HG02884 (cell line): ENCODE data around the gene TMEM100.
A peak's percentile ranks its signal among the peaks of the same experiment; 100 is the strongest.

ENCODE experiments used
- ATAC-seq: cut with Tn5 transposase; IDR thresholded peaks from one replicate; pipeline ENCODE4 v1.9.1; 2021; ENCODE audit warnings: mild to moderate bottlenecking, moderate library complexity; ENCODE audit not compliant: unreplicated experiment

The TMEM100 gene, protein sequence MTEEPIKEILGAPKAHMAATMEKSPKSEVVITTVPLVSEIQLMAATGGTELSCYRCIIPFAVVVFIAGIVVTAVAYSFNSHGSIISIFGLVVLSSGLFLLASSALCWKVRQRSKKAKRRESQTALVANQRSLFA

DNA sequence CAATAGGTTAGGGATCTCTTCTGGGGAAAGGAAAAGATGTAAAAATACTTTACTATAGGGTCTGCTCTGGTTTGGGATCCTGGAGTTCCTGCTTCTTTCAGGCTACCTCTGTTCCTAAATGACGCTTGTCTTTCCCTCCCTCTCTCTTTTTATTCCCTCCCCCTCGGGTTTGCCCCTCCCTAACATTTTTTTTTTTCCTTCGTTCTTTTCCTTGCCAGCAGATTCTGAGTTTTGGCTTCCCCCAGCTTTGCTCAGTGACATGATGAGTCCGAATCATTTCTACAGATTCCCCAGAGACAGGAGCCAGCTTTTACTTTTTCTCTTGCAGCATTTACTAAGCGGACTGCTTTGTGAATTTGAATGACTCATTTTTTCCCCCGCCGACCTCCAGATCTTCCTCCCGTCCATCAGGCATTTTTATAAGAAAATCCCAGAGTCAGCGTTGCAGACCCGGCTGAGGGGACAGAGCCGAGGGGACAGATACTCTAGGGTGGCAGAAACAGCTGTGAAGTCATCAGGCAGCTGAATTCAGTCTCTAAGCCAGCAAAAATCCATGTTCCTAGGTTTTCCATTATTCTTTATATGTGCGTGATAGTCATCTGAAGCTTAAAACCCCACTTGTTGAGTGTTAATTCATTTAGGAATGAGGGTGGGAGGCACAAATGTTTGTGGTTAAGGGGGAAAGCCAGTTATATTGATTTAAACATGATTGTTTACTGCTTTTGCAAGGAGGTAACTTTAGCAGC lies at the start of gene TMEM100:
Gene TMEM100 (minus strand): TSS at position 123 of the 746 bp plus-strand sequence. CDS start 1,794 bp downstream, outside the sequence.
- ATAC-seq: no peak

DNA sequence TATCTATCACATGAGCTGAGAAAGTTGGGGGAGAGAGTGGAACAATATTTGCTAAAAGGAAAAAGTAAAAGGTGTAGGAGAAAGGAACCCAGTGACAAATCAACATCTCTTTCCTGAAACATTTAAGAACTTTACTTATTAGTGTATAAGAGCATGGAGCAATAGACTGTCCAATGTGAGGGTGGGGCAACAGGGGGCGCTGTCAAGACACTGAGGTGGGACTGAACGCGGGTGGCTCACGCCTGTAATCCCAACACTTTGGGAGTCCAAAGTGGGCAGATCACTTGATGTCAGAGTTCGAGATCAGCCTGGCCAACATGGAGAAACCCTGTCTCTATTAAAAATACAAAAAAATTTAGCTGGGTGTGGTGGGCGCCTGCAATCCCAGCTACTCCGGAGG lies 49.4 kb upstream of the TMEM100 start:
- no peak for ATAC-seq

DNA sequence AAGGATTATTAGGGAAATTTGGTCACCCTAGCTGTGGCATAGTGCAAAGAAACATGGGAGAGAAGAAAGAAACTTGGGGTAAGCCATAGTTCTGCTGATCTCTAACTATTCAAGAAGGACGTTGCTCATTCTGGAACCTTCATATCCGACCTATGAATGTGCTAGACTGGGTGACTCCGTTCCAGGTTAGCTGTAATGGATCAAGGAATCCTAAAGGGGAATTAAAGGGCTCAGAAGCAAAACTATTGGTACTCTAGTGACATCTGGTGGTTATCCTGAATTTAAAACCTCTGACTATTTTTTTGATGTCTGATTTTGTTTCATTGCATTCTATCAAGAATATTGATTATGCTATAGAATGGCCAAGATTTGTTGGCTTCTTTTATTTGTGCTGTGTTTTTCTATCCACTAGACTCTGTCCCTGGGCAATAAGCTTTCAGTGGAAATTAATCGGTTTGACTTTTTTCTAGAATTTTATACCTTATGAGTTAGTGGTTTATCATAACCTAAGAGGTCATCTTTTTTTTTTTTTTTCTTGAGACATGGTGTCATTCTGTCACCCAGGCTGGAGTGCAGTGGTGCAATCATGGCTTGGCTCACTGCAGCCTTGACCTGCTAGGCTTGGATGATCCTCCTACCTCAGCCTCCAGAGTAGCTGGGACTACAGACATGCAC lies 47.7 kb upstream of the TMEM100 start:
- no peak for ATAC-seq

DNA sequence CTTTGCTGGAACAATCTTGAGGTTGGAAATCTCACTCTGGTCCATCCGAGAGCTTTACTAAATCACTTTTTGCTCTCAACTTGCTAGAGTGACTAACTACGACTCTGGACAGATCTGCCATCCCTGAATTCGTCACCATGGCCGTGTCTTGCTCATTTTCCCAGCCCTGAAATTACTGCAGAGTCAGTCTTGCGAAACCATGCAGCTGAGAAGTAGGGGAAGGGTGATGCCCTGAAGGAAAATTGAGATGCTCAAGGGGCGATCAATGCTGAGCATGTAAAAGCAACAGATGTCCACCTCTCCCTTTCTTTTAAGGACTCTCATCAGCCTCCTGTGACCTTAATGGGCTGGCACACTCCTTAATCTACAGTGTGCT lies 46.9 kb upstream of the TMEM100 start:
- no peak for ATAC-seq

DNA sequence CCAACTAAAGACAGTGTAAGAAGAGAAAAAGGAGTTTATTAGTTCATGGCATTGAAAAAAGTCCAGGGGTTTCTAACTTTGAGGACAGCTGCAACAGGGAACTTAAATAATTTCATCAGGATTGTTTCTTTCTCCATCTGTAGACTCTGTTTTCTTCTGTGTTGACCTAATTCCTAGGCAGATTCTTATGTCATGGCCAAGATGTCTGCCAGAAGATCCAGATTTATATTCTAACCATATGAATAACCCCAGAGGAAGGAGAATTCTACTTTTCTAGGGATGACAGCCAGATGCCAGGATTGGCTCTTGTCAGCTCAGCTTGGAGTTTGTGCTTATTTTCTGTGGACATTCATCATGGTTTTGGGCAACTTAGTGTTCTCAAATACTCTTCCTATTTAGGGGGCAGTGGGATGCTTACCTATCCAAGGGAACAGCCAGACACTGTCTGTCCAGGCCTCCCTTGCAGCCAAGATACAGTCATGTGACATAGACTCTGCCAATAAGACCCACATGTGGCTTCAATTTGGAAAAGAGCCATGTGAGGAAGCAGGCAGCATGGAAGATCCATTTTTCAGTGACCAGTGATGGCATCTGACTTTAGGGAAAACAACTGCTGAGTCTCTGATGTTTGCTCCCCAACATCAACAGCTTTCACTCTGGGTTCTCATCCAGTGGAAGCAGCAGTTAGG lies 46.4 kb upstream of the TMEM100 start:
- ATAC-seq: no peak

DNA sequence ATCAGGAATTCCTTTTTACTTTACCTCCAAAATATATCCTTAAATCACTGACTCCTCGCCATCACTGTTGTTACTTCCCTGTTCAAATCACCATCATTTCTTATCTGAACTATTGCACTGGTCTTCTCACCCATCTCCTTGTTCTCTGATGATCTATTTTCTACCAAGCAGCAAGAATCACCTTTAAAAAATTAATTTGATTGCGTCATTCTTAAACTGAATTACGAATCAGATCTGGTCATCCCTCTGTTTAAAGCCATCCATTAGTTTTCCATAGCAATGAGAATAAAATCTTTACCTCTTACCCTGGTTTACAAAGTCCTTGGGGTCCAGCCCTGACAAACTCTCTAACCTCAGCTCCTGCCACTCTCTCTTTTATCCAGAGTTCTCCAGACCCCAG lies 42.8 kb upstream of the TMEM100 start:
- ATAC-seq: no peak

DNA sequence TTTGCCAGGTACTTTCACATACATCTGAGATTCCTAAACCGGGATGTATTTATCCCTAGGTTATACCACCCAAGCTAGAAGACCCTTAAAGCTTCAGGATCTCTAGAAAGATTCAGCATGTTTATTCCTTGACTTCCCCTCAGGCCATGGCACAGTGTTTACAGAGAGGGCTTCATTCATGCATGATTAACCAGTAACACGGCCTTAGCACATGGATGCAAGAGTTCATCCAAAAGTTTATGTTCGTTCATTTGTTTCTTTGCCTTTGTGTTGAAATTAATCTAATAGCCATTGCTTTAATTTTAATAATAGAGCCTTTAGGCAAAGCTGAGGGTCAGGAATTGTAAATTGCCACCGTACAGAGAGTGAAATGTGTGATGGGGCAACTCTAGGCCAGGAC lies 41.9 kb upstream of the TMEM100 start:
- no peak for ATAC-seq

DNA sequence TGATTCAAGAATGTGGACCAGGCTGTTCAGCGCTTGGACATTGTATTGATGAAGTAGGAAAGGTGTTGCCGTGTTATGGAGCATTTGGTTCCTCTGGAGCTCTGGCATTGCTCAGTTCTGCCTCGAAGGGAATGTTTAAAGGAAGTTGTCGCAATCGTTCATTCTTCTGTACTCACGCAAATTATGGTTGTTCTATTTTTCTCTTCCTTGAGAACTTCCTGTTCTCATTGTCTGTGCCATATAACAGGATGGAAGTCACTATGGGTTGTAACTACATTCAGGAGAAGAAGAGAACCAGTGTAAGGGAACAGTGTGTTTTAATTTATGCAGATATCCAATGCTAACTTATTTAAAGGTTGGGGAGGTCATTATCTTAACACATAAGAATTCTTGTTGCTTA lies 41.2 kb upstream of the TMEM100 start:
- no peak for ATAC-seq

DNA sequence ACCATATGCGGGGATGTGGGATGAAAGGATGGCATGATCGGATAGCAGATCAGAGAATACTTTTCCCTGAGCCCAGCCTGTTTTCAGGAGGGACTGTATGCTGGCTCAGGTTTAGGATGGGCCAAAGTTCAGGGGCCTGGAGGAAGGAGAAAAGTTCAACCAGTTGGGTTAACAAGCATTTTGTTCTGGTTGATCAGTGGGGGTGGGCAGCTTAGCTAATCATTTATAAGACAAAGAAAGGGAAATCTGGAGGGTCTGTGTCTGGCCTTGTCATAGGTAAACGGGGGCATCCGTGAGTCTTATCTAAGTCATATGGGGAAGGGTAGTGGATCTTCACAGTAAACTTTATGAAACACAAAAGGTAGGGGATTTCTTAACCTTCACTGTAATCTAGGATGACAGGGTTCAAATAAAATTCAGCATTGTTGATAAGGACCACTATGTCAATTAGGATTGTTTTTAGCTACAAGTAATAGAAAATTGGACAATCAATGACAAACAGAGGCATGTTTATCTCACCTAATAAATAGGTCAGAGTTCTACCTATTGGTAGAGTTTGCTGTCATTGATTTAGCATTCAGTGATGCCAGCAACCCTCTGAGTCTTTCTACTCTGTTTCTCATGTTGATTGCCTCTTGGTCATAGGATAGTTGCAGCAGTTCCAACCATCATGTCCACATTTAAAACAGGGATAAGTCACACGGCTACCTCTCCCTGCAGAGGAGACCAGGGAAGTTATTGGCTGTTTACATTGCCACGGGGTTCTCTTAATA lies 39.6 kb upstream of the TMEM100 start:
- no peak for ATAC-seq

DNA sequence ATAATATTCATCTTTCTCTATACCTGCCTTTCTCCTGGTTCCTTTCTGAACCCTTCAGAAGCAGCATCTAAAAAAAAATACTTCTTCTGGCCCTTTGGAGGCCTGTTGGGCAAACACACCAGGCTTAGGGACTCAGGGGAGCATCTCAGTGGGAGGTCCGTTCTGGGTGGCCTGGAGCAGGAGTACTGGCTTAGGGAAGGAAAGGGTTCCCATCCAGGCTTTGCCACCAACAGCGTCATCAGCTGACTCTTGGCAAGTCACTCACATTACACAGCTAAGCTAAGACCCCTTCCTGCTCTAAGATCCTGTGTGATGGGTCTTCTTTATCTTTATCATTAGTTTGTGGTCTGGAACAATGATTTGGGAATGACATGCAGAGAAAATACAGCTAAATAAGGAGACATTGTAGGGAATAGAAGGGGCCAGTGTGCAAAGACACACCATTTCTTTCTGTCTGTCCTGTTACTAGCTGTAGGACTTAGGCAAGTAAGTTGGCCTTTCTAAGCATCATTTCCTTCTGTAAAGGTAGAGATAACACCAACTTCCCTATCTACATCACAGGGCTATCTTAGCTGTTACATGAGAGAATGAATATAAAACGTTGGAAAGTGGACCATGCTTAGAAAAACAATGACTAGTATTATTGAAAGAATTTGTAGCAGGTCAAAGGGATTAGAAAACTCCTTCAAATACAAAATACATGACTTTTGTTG lies 38.1 kb upstream of the TMEM100 start:
- no peak for ATAC-seq

DNA sequence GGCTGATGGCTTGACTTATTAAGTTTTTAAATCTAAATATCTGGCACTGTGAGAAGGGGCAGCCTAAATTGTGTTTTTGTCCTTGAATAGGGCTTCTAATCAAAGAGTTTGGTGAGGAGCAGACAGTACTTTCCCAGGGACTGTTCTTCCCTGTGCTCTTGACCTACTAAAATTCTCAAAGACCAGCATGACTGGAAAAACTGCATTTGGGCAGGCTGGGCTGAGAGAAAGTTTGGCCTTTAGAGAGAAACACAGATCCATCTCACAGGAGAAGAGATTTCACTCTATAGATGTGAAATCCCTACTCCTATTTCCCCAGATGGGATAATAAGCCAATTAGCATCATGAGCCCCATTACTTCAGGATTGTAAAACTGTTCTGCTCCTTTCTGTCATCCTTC lies 35.5 kb upstream of the TMEM100 start:
- ATAC-seq: no peak

DNA sequence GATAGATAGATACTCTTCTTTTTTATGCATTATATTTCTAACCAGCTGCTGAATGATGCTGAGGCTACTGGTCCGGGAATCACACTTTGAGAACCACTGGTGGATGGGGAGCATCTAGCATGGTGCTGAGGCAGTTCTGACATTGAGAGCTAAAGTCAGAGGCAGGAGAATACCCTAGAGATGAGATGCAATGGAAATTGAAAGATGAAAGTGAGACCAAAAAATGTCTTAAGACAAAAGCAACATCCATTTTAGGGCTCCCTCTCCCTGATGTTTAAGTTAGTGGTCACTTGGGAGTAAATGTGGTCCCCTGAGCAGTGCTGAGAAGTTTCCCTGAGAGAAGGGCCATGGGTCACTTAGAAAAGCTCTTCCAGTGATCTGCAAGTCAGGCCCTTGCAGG lies 35.0 kb upstream of the TMEM100 start:
- no peak for ATAC-seq

DNA sequence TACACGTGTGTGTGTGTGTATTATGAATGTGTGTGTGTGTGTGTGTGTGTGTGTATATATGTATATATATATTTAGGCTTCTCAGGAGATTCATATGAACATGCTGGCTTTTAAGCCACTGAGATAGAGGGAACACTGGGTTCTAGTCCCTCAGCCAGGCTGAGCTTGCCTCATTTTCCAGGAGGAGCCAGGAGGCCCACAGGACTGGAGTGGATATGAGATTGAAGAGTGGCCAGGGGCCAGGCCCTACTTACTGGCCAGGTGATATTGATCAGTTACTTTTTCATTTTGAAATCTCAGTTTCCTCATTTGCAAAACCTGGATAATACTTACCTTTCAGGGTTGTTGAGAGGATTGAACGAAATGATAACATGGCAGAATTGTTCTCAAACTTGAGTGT lies 34.0 kb upstream of the TMEM100 start:
- ATAC-seq: no peak

DNA sequence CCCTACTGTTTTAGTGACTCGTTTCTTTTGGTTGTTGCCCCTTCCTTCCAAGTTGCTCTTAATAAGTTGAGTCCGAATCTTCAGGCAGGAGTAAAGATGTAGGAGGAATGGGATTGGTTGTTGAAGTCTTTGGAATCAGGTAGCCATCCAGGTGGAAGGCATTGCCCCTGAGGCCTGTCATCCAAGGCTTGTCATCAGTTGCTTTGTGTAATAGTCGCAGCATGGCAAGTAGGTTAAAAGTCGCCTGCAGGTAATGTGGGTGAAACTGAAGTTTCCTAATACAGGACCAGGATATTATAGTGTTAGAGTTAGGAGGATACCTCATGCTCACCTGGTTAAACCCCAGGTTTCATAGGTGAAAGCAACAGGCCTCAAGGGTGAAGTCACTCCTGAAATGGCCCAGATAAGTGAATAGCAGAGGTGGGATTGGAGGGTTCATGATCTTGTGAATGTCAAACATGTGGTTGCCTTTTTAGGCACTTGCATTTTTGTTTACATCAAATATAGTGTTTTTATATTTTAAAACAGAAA lies 29.1 kb upstream of the TMEM100 start:
- no peak for ATAC-seq

DNA sequence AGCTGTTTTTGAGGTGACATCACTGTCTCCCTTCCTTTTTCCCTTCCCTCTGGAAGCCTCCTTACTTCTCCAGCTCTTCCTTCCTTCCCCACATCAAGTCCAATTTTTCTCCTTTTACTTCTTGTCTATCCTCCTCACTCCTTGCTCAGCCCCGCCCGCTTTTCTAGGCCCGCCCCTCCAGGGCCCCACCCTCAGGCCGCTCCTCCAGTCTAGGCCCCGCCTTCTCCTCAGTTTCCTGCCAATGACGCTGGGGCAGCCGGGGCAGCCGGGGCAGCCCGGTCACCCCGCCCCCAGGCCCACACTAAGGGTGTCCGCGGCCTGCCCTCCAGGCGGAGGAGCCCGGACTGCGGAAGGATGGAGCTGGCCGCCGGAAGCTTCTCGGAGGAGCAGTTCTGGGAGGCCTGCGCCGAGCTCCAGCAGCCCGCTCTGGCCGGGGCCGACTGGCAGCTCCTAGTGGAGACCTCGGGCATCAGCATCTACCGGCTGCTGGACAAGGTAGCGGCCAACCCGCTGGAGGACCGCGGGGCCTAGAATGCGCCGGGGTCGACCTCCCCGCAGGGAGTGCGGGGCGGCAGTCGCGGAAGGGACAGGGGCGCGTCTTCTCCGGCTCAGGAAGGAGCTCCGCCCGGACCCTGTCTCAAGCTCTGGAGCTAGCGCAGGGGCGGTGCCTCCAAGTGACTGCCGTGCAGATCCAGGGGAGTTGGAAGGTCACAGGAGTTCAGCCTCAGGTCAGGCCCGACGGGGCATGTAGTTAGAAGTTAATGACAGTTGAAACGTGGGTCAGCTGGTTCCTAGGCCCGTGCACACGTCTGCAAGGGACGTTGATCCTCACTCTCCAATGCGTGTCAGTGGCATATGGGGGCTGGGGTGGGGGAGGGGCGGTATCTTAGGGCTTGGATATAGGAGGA lies 28.3 kb upstream of the TMEM100 start, which contains the start of gene PCTP:
Gene PCTP (plus strand): TSS at position 302 of the 908 bp plus-strand sequence. CDS start 53 bp downstream, at position 355.
- peak; percentile 99 for ATAC-seq

DNA sequence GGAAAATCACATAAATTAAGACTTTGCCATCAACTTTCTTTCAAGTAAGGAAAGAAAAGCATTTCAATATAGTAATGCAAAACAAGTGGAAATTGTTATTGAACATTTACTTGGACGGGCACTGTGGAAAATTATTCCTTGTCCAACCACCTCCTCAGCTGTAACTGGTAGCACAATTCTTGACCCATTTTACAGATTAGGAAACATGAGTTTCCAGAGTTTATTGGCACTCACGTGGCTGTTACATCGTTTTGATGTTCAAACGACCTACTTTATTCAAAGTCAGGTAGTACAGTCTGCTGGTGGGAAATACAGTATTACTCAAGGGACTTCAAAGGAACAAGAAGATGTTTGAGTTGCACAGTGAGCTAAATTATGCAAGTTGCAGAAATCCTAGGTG lies 27.3 kb upstream of the TMEM100 start:
- no peak for ATAC-seq

DNA sequence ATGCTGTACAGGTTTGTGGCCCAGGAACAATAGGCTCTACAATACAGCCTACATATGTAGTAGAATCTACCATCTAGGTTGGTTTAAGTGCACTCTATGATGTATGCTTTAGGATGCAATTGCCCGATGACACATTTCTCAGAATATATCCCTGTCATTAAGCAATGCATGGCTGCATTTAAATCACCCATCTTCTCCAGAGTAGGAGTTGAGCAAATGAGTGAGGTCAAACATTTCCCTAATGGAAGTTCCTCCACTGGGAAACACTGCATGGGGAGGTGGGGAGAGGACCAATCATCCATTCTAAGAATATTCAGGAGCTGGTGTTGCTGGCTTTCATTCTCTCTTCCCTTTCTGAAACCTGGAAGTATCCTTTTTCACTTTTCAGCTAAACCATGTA lies 26.2 kb upstream of the TMEM100 start:
- ATAC-seq: no peak

DNA sequence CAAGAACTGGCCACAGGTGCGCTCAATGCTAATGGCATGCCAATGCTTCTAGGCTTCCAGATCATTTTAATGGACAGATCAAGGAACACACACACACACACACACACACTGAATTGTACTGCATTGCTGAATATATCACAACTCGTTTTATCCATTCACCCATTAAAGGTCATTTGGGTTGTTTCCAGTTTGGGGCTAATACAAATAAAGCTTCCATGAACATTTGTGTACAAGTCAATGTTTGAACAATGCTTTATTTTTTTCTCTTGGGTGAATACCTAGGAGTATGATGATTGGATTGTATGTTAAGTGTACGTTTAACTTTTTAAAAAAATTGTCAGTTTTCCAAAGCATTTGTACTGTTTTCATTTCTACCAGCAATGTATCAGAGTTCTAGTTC lies 24.5 kb upstream of the TMEM100 start:
- no peak for ATAC-seq

DNA sequence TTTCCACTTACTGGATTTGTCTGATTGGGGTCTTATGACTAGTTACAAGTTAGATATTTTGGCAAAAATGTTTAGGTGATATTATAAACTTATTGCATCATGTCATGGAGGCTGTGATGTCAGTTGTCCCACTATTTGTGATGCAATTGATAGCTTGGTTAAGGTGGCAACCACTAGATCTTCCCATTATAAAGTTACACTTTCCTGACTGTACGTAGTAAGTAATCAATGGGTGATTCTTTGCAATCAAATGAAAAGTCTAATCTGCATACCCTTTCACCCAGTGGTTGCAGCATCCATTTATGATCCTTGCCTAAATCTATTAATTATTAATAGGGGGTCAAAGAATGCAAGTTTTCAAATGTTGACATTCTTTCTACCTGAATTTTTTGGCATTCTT lies 23.8 kb upstream of the TMEM100 start:
- no peak for ATAC-seq
